C4-2B (cell line): Measurements from ENCODE around the gene CYP4F22.

Source experiments
- H3K27ac ChIP-seq: fragments of 450-650 bp; 2 replicates; pipeline ENCODE4 v1.5.1; 2017
- ZFX ChIP-seq: fragments of 450-650 bp; IDR thresholded peaks from 2 replicates; pipeline ENCODE4 v1.6.1; 2017
- TF ChIP-seq, protein P1 (sequence below): fragments of 450-650 bp; conservative IDR thresholded peaks from 2 replicates; pipeline ENCODE4 v1.5.1; 2017; ENCODE audit warnings: mild to moderate bottlenecking

The CYP4F22 gene

DNA sequence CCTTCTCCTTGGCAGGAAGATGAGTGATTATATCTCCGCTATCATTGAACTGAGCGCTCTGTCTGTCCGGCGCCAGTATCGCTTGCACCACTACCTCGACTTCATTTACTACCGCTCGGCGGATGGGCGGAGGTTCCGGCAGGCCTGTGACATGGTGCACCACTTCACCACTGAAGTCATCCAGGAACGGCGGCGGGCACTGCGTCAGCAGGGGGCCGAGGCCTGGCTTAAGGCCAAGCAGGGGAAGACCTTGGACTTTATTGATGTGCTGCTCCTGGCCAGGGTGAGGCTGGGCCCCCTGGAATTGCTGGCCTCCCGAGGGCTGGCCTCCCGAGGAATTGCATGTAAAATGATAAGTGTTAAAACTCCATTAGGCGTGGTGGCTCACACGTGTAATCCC lies 32.1 kb downstream of the CYP4F22 start:
- TF ChIP-seq, protein P1, sequence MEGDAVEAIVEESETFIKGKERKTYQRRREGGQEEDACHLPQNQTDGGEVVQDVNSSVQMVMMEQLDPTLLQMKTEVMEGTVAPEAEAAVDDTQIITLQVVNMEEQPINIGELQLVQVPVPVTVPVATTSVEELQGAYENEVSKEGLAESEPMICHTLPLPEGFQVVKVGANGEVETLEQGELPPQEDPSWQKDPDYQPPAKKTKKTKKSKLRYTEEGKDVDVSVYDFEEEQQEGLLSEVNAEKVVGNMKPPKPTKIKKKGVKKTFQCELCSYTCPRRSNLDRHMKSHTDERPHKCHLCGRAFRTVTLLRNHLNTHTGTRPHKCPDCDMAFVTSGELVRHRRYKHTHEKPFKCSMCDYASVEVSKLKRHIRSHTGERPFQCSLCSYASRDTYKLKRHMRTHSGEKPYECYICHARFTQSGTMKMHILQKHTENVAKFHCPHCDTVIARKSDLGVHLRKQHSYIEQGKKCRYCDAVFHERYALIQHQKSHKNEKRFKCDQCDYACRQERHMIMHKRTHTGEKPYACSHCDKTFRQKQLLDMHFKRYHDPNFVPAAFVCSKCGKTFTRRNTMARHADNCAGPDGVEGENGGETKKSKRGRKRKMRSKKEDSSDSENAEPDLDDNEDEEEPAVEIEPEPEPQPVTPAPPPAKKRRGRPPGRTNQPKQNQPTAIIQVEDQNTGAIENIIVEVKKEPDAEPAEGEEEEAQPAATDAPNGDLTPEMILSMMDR, result no peak
- no peak for TF ChIP-seq ZFX
- H3K27ac ChIP-seq, result no peak overlapping the region

DNA sequence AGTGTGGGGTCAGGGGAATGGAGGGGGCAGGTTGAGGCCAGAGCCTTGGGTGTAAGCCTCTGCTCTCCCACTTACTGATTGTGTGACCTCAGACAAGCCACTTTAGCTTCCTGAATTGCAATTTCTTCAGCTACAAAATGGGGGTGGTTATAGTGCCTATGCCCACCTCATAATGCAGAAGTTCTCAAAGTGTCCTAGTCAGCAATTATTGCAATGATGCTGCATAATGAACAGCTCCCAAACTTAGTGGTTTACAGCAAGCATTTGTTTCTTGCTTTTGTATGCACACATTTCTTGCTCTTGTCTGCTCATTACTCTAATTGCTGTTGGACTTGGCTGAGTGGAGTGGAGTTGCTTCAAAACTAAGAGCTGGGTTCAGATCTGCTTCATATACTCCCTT lies 36.0 kb downstream of the CYP4F22 start:
- no peak overlapping the region for H3K27ac ChIP-seq
- TF ChIP-seq ZFX, result no peak
- TF ChIP-seq, protein P1, result no peak

DNA sequence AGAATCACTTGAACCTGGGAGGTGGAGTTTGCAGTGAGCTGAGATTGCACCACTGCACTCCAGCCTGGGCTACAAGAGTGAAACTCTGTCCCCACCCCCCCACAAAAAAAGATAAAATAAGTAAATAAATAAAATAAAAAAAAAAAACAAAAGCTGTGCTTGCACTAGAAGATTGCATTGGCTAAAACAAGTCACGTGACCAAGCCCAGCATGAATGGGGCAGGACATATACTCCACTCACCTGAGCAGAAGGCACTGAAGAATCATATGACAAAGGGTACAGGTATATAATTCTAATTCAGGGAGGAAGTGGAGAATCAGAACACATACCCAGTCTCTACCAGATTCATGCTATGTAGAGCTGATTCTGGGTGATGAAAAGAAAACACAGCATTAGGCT lies 36.6 kb downstream of the CYP4F22 start:
- no peak overlapping the region for H3K27ac ChIP-seq
- no peak for TF ChIP-seq ZFX
- TF ChIP-seq, protein P1, result no peak

DNA sequence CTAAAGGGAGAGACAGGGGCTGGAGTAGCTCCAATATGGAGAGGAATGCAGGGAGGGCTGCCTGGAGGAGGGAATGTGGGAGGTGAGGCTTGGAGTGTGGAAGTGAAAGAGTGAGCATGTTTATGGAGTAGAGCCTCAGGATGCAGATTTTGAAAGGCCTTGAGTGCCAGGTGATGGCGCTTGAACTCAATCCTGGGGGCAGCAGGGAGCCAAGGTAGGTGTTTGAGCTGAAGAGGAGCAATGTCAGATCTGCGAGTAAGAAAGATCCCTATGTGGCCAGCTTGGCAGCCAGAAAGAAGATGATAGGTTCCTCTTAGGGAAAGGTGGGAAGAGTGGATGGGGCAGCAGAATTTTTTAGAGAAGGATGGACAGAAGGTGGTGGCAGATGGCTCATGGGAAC lies 40.3 kb downstream of the CYP4F22 start:
- TF ChIP-seq ZFX, result no peak
- TF ChIP-seq, protein P1, result no peak
- H3K27ac ChIP-seq, result no peak overlapping the region

DNA sequence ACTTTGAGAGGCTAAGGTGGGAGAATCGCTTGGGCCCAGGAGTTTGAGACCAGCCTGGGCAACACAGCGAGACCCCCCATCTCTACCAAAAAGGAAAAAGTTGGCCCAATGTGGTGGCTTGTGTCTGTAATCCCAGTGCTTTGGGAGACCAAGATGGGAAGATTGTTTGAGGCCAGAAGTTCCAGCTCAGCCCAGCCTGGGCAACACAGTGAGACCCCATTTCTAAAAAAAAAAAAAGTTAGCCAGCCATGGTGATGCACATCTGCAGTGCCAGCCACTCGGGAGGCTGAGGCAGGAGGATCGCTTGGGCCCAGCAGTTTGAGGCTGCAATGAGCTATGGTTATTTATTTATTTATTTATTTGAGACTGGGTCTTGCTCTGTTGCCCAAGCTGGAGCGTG lies 41.3 kb downstream of the CYP4F22 start:
- no peak for TF ChIP-seq ZFX
- TF ChIP-seq, protein P1, result no peak
- no peak overlapping the region for H3K27ac ChIP-seq

DNA sequence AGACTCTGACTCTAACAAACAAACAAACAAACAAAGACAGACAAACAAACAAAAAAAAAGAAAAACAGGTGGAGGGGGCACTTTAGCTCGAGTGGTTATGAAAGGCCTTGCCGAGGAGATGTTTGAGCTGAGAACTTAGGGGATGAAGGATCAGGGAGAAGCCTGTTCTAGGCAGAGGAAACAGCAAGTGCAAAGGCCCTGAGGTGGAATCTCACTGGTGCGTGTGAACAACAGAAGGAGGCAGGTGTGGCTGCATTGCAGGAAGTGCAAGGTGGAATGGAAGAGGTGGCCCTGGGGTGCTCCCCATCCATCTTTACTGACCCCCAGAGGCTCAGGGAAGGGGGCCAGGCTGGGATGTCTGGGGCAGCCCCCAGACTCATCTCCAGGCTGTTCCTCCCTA lies 41.9 kb downstream of the CYP4F22 start:
- TF ChIP-seq ZFX, result no peak
- TF ChIP-seq, protein P1, result no peak
- no peak overlapping the region for H3K27ac ChIP-seq

DNA sequence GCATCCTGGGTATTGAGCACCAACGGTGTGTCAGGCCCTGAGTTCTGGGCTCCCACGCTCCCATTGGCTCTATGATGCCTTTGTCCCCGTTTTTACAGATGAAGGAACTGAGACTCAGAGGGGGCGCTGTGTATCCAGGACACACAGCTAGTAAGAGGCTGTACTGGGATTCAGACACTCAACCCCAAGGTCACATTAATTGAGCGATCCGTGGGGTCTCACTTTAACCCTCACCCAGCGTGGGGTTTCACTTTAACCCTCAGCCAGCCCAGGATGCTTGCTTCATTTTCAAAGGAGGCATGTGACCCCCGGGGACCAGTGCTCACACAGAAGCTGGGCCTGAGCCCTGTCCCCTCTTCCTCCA lies 42.6 kb downstream of the CYP4F22 start:
- H3K27ac ChIP-seq, result no peak overlapping the region
- no peak for TF ChIP-seq ZFX
- TF ChIP-seq, protein P1, result no peak
